ENCODE results near the gene ATP8B2.

ATP8B2 gene

DNA sequence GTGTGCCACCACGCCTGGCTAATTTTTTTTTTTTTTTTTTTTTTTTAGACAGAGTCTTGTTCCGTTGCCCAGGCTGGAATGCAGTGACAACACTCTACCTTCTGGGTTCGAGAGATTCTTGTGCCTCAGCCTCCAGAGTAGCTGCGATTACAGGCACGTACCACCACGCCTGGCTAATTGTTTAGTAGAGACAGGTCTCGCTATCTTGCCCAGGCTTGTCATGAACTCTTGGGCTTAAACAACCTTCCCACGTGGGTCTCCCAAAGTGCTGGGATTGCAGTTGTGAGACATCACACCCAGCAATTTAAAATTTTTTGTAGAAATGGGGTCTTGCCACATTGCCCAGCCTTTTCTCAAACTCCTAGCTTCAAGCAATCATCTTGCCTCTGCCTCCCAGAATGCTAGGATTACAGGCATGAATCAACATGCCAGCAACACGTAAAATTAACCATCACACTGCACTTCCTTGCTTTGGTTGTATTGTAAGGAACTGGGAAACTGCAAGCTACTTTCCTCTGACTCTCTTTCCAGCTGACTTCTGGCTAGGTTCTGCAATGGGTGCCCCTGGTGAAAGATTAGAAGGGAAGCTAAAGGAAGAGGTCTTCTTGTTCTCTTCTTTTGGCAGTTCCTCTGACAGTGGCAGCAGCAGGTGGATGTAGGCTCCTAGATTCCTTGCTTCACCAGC is 65.9 kb downstream of the ATP8B2 start:
- no peaks in the 10 kb centered on the region for H3K4me1 Mint-ChIP-seq
- DNase-seq, result no peak
- no peak for TF ChIP-seq CTCF (IDR thresholded peaks at IDR 0.05)
- no peak overlapping the region for H3K4me3 Mint-ChIP-seq
- no peaks in the 10 kb centered on the region for H3K36me3 Mint-ChIP-seq (ENCODE audit: low read depth)
- H3K9me3 Mint-ChIP-seq, result peaks cover 17% of the 10 kb centered on the region
- H3K27ac Mint-ChIP-seq, result no peak overlapping the region
- peaks cover 11% of the 10 kb centered on the region for H3K27me3 Mint-ChIP-seq (ENCODE audit: low read depth, poor library complexity)

DNA sequence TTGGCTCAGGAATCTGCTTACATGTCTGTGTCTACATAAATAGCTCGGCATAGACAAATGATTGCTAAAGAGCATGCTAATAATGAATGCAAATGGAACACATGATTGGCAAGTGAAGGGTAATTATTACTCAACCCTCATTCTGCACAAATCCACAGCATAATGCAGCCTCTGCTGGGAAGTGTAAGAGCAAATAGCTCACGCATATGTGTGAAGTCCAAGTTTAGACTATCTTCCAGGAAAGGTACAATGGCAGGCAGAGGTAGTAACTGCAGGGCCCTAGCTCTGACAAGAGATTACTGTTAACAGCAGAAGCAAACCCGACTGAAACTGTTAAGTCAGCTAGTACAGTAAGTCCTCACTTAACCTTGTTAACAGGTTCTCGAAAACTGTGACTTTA is 72.8 kb downstream of the ATP8B2 start:
- Mint-ChIP-seq H3K4me3 (no peak overlapping the region), H3K27me3 (ENCODE audit: low read depth, poor library complexity) (peaks cover 15% of the 10 kb centered on the region), H3K27ac (no peak overlapping the region), H3K36me3 (ENCODE audit: low read depth) (no peaks in the 10 kb centered on the region), H3K9me3 (peaks cover 21% of the 10 kb centered on the region), H3K4me1 (no peaks in the 10 kb centered on the region)
- no peak for DNase-seq
- no peak for TF ChIP-seq CTCF (IDR thresholded peaks at IDR 0.05)

DNA sequence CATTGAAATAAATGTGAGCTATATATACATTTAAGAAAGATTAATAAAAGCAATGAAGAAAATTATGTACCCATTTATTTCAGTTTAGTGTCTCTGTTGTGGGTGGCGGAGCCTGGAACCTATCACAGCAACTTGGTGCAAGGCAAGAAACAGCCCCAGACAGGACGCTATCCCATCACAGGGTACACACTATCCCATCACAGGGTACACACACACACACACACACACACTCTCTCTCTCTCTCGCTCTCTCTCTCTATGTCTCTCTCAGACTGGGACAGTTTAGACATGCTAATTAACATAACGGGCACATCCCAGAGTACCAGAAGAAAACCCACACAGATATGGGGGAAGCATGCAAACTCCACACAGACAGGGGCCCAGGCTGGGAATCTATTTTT is 73.4 kb downstream of the ATP8B2 start:
- no peak for TF ChIP-seq CTCF (IDR thresholded peaks at IDR 0.05)
- Mint-ChIP-seq H3K4me3 (no peak overlapping the region), H3K4me1 (no peaks in the 10 kb centered on the region), H3K36me3 (ENCODE audit: low read depth) (no peaks in the 10 kb centered on the region), H3K27ac (no peak overlapping the region), H3K27me3 (ENCODE audit: low read depth, poor library complexity) (peaks cover 21% of the 10 kb centered on the region), H3K9me3 (peaks cover 21% of the 10 kb centered on the region)
- DNase-seq, result no peak

DNA sequence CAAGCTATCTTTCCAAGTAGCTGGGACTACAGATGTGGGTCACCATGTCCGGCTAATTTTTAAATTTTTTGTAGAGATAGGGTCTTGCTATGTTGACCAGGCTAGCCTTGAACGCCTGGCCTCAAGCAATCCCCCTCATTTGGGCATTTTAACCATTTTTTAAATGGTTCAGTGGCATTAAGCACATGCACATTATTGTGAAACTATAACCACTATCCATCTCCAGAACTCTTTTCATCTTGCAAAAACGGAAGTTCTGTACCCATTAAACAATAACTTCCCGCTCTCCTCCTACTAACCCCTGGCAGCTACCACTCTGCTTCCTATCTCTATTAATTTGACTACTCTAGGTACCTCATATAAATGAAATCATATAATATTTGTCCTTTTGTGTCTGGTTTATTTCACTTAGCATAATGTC is 75.1 kb downstream of the ATP8B2 start:
- H3K36me3 Mint-ChIP-seq (ENCODE audit: low read depth), result no peaks in the 10 kb centered on the region
- no peak for TF ChIP-seq CTCF (IDR thresholded peaks at IDR 0.05)
- no peak for DNase-seq
- H3K4me3 Mint-ChIP-seq, result no peak overlapping the region
- peaks cover 11% of the 10 kb centered on the region for H3K9me3 Mint-ChIP-seq
- peaks cover 37% of the 10 kb centered on the region for H3K27me3 Mint-ChIP-seq (ENCODE audit: low read depth, poor library complexity)
- H3K27ac Mint-ChIP-seq, result no peak overlapping the region
- H3K4me1 Mint-ChIP-seq, result no peaks in the 10 kb centered on the region
